Endothelial cell of umbilical vein (primary cell): ENCODE results near the gene PERCC1. TPM values are rescaled to one million over a fixed set of nuclear protein-coding genes. Genes with fewer than 3 reads are reported as not detected.

ENCODE experiments used
- BruUV-seq: library from RNA; stranded (reverse); fragments of 400-500 nt; replicated peaks from 2 replicates; lab custom pipeline; 2021; lab: Mats Ljungman, UMichigan
- CTCF ChIA-PET: fragments of 300-600, 350-600 bp; sonication (Branson Sonifier 250); formaldehyde crosslinking; loops from one replicate; lab custom pipeline; 2021; ENCODE audit warnings: antibody characterized with exemption, inconsistent platforms; lab: Charles Lee
- POLR2A ChIA-PET: fragments of 300-600, 350-600 bp; sonication (Branson Sonifier 250); formaldehyde crosslinking; loops from one replicate; lab custom pipeline; 2021; ENCODE audit warnings: antibody characterized with exemption, inconsistent platforms; lab: Charles Lee
- DNase-seq: peaks from one replicate; pipeline ENCODE4 v3.0.0-alpha.2; 2011; ENCODE audit warnings: low read depth, low spot score
- FAIRE-seq: peaks from 2 replicates; lab custom pipeline; 2011; peaks lifted over from hg19 to GRCh38; lab: Jason Lieb, UNC
- H2AFZ ChIP-seq: 2 replicates; pipeline ENCODE4 v1.6.0; 2012; ENCODE audit warnings: low read depth, low read length, control low read depth, inconsistent platforms
- H3K27ac ChIP-seq: 2 replicates; pipeline ENCODE4 v1.5.1; 2011; ENCODE audit warnings: low read depth, mild to moderate bottlenecking, control low read depth, low read length, moderate library complexity; ENCODE audit not compliant: insufficient read depth
- H3K27me3 ChIP-seq, 2 experiments: 2 replicates each; pipeline versions ENCODE4 v1.6.0 to v1.6.1; 2011; ENCODE audit warnings: low read length in 2 of 2, mixed read lengths in 1 of 2; ENCODE audit not compliant: control insufficient read depth in 2 of 2, insufficient read depth in 2 of 2
- H3K36me3 ChIP-seq, 2 experiments: 2 replicates in 1 of 2; 3 replicates in 1 of 2; pipeline ENCODE4 v1.5.1; 2011; ENCODE audit warnings: low read length in 2 of 2, mild to moderate bottlenecking in 1 of 2, moderate library complexity in 1 of 2; ENCODE audit not compliant: control insufficient read depth in 2 of 2, insufficient read depth in 2 of 2; ENCODE audit errors: extremely low read depth in 1 of 2
- H3K4me1 ChIP-seq: 3 replicates; pipeline ENCODE4 v1.5.1; 2011; ENCODE audit warnings: mild to moderate bottlenecking, low read length; ENCODE audit not compliant: control insufficient read depth, insufficient read depth; ENCODE audit errors: extremely low read depth
- H3K4me2 ChIP-seq: 2 replicates; pipeline ENCODE4 v1.6.1; 2011; ENCODE audit warnings: low read length, control low read depth, mixed read lengths; ENCODE audit not compliant: insufficient read depth
- H3K4me3 ChIP-seq, 3 experiments: fragments of 200-600 bp in 1 of 3; sonication (generic), shearing (Covaris generic) in 1 of 3; replicated peaks in 1 of 3; 2 replicates each; pipeline ENCODE4 v1.5.1; 2011 to 2016; ENCODE audit warnings: control low read depth in 3 of 3, low read length in 3 of 3, mild to moderate bottlenecking in 2 of 3, inconsistent platforms in 1 of 3, low read depth in 1 of 3, moderate library complexity in 1 of 3; ENCODE audit not compliant: insufficient read depth in 1 of 3
- H3K79me2 ChIP-seq: 2 replicates; pipeline ENCODE4 v1.6.0; 2012; ENCODE audit warnings: low read length, inconsistent platforms; ENCODE audit not compliant: control insufficient read depth, insufficient read depth
- H3K9ac ChIP-seq: replicated peaks from 2 replicates; pipeline ENCODE3; 2011; ENCODE audit warnings: low read length, control low read depth; ENCODE audit not compliant: insufficient read depth; ENCODE audit errors: extremely low read depth
- H3K9me1 ChIP-seq: replicated peaks from 3 replicates; pipeline ENCODE4 v1.6.0; 2011; ENCODE audit warnings: mild to moderate bottlenecking, low read length; ENCODE audit not compliant: control insufficient read depth, insufficient read depth; ENCODE audit errors: extremely low read depth
- H3K9me3 ChIP-seq: replicated peaks from 2 replicates; pipeline ENCODE4 v1.5.1; 2012; ENCODE audit warnings: low read length, inconsistent platforms; ENCODE audit not compliant: control insufficient read depth, insufficient read depth
- H4K20me1 ChIP-seq: replicated peaks from 2 replicates; pipeline ENCODE3; 2011; ENCODE audit warnings: mild to moderate bottlenecking, low read length; ENCODE audit not compliant: control insufficient read depth, insufficient read depth; ENCODE audit errors: extremely low read depth
- CTCF ChIP-seq, 2 donors: IDR thresholded peaks; 1 replicate in 1 of 2; 2 replicates in 1 of 2; pipeline ENCODE4 v1.5.1; 2011; ENCODE audit warnings: low read length in 2 of 2, mild to moderate bottlenecking in 2 of 2, moderate library complexity in 2 of 2, control low read depth in 1 of 2, inconsistent platforms in 1 of 2, low read depth in 1 of 2; ENCODE audit not compliant: insufficient read depth in 1 of 2; ENCODE audit errors: extremely low read depth in 1 of 2
- EZH2 ChIP-seq: IDR thresholded peaks from 2 replicates; pipeline ENCODE4 v1.6.1; 2012; ENCODE audit warnings: borderline replicate concordance, low read depth, mild to moderate bottlenecking, moderate library complexity, low read length, inconsistent platforms; ENCODE audit not compliant: severe bottlenecking
- FOS ChIP-seq: IDR thresholded peaks from 2 replicates; pipeline ENCODE4 v1.6.1; 2011; ENCODE audit warnings: mild to moderate bottlenecking, low read length, moderate library complexity, borderline replicate concordance; ENCODE audit not compliant: insufficient read depth
- GATA2 ChIP-seq: IDR thresholded peaks from 2 replicates; pipeline ENCODE4 v1.7.0; 2011; ENCODE audit warnings: low read depth, mild to moderate bottlenecking, moderate library complexity, mixed read lengths, low read length; ENCODE audit not compliant: insufficient read length, insufficient read depth
- JUN ChIP-seq: IDR thresholded peaks from 2 replicates; pipeline ENCODE4 v1.6.1; 2011; ENCODE audit warnings: borderline replicate concordance, low read depth; ENCODE audit not compliant: insufficient read length, insufficient read depth
- MYC ChIP-seq: IDR thresholded peaks from one replicate; pipeline ENCODE4 v1.6.1; 2011; ENCODE audit warnings: mild to moderate bottlenecking, low read depth, low read length
- POLR2A ChIP-seq: IDR thresholded peaks from 2 replicates; pipeline ENCODE4 v1.6.1; 2012; ENCODE audit warnings: low read depth, mild to moderate bottlenecking, control low read depth, low read length
- POLR2AphosphoS5 ChIP-seq: IDR thresholded peaks from 2 replicates; pipeline ENCODE4 v1.6.1; 2012; ENCODE audit warnings: low read depth, mild to moderate bottlenecking, control low read depth, low read length, moderate library complexity; ENCODE audit not compliant: insufficient read depth
- dilution Hi-C: fragments of 300-500 bp; cut with MboI; formaldehyde crosslinking; loops from one replicate; pipeline ENCODE4 v1.15.0; 2019; ENCODE audit warnings: low sequenced_read_pairs; ENCODE audit not compliant: extremely low pct_ligation_motif_present
- intact Hi-C: fragments of 100-400 bp; cut with micrococcal nuclease; formaldehyde crosslinking; loops from one replicate; pipeline ENCODE4 v1.10.0; 2022
- polyA plus RNA-seq, 4 experiments: library from polyadenylated mRNA; depleted of rRNA in 3 of 4; stranded (reverse) in 3 of 4; unstranded in 1 of 4; fragments of >200 nt; gene quantifications; 2 replicates each; pipeline versions ENCODE4 v1.2.1 to v1.2.3, GENCODE V29; 2011 to 2012; ENCODE audit warnings: missing spikeins in 1 of 4
- total RNA-seq: library from RNA; stranded (reverse); gene quantifications from 2 replicates; pipeline ENCODE4 v1.2.3, GENCODE V29; 2021
- TF ChIP-seq, protein P1 (sequence below): IDR thresholded peaks from 2 replicates; pipeline ENCODE4 v1.6.1; 2011; ENCODE audit not compliant: insufficient read depth, insufficient read length

PERCC1 gene
- total and polyA plus RNA-seq, 2 donors (not counting 3 experiments of a cell fraction or from before 2014, with no cell fraction given): not detected

- ChIA-PET POLR2A (no interaction called here), CTCF (no interaction called here)
- peaks cover 0 to 12% of the 10 kb centered on the region in 2 experiments for H3K36me3 ChIP-seq
- no peaks in the 10 kb centered on the region for H3K79me2 ChIP-seq
- no peak for FAIRE-seq
- dilution Hi-C loops: no loop called here
- H3K4me2 ChIP-seq: no peak overlapping the region
- no peaks in the 10 kb centered on the region for H3K9me3 ChIP-seq
- TF ChIP-seq EZH2 (no peak), CTCF (IDR thresholded peaks at IDR 0.05; ENCODE audit: extremely low read depth in 1 of 2, insufficient read depth in 1 of 2, low read depth in 1 of 2, low read length in 2 of 2) (no peak)
- no peaks in the 10 kb centered on the region for H3K27me3 ChIP-seq
- no peak overlapping the region for H3K27ac ChIP-seq
- H3K4me3 ChIP-seq: no peak overlapping the region
- DNase-seq: no peak
- no peaks in the 10 kb centered on the region for H4K20me1 ChIP-seq
- BruUV-seq: no TSS peak
- H3K9ac ChIP-seq: no peak overlapping the region
- intact Hi-C loops: no loop called here
- H2AFZ ChIP-seq: no peak overlapping the region
- no peaks in the 10 kb centered on the region for H3K4me1 ChIP-seq
- no peaks in the 10 kb centered on the region for H3K9me1 ChIP-seq
These were observed 11.8 kb downstream of the PERCC1 start for GRCh38 chr16:1442697-1443096.

DNA sequence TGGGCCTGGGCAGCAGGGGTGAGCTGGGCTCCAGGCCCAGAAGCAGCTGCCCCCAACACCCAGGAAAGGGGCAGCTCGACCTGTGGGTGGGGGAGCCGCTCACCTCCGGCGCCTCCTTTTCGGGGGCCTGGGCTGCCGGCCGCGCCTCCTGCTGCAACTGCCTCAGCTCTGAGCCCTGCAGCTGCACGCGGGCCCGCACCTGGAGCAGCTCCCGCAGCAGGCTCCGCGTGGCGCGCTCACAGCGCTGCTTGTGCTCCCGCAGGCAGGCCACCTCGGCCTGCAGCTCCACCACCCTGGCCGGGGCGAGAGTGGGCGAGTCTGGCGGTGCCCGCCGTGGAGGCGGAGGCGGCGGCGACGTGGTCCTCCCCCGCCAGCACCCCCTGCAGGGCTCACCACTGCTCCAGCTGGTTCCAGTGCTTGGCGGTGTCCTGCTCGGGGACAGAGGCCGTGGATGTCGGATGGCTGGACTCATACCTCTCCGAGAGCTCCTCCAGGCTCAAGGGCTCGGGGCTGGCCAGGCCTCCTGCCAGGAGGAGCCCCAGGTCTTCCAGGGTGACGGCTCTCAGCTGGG lies 12.6 kb downstream of the PERCC1 start:
- H3K9me1 ChIP-seq: no peaks in the 10 kb centered on the region
- TF ChIP-seq CTCF (IDR thresholded peaks at IDR 0.05; ENCODE audit: extremely low read depth in 1 of 2, insufficient read depth in 1 of 2, low read depth in 1 of 2, low read length in 2 of 2): no peak
- no peak for TF ChIP-seq POLR2AphosphoS5
- TF ChIP-seq FOS: no peak
- TF ChIP-seq JUN: no peak
- TF ChIP-seq, protein P1, sequence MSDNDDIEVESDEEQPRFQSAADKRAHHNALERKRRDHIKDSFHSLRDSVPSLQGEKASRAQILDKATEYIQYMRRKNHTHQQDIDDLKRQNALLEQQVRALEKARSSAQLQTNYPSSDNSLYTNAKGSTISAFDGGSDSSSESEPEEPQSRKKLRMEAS: no peak
- no peak for TF ChIP-seq GATA2
- TF ChIP-seq MYC: no peak
- TF ChIP-seq POLR2A: no peak
- TF ChIP-seq EZH2: no peak
- H3K9ac ChIP-seq: no peak overlapping the region
- H3K4me1 ChIP-seq: no peaks in the 10 kb centered on the region
- H3K36me3 ChIP-seq: peaks cover 0 to 14% of the 10 kb centered on the region in 2 experiments
- H3K9me3 ChIP-seq: no peaks in the 10 kb centered on the region
- no peaks in the 10 kb centered on the region for H3K27me3 ChIP-seq
- DNase-seq (no peak), FAIRE-seq (no peak)
- no peaks in the 10 kb centered on the region for H4K20me1 ChIP-seq
- intact Hi-C loops: no loop called here
- H3K27ac ChIP-seq: no peak overlapping the region
- ChIA-PET POLR2A (no interaction called here), CTCF (interaction anchor here (2.0 kb wide), 1 partner anchor 143 kb away, joined by 5 read pairs; no protein-coding TSS in a partner anchor)
- no TSS peak for BruUV-seq
- no peak overlapping the region for H3K4me2 ChIP-seq
- dilution Hi-C loops: no loop called here
- no peak overlapping the region for H3K4me3 ChIP-seq
- H2AFZ ChIP-seq: no peak overlapping the region
- no peaks in the 10 kb centered on the region for H3K79me2 ChIP-seq
